NCI-H1092 treated with DMSO at 0.1 percent for 48 hours (cell line): Measurements from ENCODE around the gene CDK8.
"Not testable (repeated sequence)": the region's sequence is repeated elsewhere in the genome, so short reads cannot be mapped to it uniquely, and the experiment has no call there.

Experiments used
- DNase-seq: peaks from one replicate; lab custom pipeline; 2025; lab: John Stamatoyannopoulos, UW

The CDK8 gene

DNA sequence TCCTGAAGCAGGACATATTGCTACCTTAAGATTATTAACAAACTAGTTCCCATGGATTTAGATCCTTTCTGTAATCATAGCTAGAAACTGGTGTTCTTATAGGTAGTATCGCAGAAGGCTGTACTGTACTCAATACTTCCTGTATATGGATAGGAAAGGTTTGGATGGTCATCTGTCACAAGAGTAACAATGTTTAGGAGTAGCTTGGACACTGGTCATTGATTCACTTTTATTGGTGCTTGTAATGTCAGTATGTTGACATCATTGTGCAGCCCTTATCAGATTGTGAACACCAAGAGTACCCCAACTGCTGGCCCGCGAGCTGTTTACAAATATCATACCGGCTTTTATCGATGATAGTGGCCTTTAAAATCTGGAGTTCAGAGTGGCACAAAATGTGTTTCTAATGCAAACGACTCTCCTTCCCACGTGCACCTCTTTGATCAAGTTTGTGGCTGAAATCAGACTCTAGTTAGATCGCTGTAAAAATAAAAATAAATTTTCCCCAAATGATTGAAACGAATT, 605 bp upstream of the CDK8 start:
- no peak for DNase-seq

DNA sequence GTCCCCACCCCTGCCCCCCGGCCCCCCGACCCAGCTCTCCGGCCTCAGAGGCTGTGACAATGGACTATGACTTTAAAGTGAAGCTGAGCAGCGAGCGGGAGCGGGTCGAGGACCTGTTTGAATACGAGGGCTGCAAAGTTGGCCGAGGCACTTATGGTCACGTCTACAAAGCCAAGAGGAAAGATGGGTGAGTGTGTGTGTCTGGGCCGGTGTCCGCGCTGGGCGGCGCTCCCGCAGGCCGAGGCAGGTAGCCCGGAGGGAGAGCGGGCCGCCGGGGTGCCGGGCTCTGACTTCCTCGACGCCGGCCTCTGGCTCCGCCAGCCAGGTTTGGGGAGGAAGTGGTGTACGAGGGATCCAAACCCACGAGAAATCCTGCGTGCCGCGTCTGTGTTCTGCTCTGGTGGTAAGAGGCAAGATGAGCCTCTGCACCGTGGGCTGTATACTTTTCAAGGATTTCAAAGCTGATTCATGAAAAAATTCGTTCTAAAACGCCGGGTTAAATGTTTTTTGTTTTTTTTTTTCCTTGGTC, 718 bp downstream of the CDK8 start:
- peak; percentile 63 for DNase-seq

DNA sequence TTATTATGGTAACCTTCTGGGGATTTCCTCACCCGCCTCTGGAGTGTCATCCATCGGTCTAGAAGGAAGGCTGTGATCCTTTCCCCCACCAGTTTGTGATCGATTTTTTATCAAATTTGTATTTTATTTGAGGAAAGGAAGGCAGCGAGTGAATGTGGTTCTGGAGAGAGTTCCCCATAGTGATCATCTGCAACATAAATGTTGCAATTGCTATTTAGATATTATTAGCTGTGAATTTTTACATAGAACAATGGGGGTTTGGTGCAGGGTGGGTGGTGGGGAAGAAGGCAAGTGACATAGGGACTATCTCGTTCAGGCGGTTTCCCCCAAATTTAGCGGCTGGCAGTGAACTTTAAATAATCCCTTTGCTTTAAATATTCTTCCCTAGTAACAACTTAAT, 1.2 kb downstream of the CDK8 start:
- peak; percentile 39 for DNase-seq

DNA sequence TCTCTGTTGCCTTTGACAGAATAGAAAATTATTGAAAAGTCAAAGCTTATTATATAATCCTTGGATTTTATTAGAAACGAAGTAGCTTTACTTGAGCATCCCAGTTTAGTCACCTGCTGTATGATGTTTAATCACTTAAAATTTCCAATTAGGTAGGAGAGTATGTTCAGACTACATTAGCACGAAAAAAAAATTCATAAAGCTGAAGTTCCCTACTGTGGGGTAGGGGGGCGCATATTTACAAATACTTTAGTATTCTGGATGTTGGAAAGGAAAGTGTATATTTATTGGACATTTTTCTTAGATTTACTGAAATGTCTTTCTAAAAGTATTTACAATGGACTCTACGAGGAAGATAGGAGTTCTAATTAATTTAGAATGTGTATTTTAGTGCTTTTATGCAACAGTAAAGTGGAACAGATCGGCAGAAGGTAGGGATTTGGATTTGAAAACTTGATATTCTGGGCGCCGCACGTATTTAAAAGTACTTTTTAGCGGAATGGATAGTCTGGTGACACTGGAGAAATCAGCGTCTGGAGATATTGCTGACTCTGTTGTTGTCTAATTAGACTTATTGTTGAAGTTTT, 1.9 kb downstream of the CDK8 start:
- DNase-seq, result peak; percentile 47

DNA sequence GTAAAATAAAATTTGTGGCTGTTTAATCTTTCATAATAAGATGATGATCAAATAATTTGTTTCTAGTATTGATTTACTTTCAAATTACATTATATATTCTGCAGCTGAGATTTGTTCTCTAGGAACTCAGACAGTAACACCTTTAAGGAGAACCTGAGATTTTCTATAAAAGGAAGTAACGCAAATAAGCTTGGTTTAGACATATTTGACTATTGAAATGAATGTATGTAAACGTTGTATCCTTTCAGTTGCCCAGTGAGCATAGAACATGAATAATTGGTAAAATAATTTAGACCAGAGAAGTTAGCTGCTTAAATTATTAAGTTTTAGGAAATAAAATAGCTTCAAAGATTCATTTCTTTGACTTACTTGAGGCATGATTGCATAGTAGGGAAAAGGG, 3.1 kb downstream of the CDK8 start:
- no peak for DNase-seq

DNA sequence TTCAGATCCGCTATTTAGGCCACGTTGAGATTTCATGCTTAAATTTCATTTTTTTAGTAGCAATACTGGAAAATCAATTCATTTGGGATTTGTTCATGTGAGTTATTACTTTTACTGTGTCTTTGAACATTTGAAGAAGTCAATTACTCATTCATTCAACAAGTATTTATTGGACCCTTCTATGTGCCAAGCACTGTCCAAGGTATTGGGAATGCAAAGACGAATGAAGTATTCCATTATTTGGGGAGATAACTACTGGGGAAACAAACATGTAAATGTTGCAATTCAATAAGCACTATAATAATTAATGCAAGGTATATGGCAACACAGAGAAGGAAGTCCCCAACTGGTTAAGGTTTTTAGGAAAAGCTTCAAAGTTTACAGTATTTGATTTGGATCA, 5.7 kb downstream of the CDK8 start:
- no peak for DNase-seq

DNA sequence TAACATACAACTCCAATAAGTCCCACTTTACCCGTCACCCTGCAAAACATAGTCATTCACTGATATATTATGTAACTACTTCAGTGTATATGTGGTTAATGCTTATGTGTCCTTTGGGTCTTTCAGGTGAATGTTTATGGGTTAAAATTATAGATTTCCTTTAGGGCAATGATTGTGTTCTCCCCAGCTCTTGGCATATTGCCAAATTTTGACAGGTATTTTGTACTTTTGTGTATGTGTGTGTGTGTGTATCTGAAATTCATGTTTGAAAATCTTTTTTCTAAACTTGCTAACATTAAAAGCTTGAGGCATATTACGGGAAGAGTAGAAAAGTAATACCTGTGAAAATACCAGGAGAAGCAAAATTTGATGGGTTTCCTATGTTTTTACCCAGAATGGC, 8.2 kb downstream of the CDK8 start:
- no peak for DNase-seq

DNA sequence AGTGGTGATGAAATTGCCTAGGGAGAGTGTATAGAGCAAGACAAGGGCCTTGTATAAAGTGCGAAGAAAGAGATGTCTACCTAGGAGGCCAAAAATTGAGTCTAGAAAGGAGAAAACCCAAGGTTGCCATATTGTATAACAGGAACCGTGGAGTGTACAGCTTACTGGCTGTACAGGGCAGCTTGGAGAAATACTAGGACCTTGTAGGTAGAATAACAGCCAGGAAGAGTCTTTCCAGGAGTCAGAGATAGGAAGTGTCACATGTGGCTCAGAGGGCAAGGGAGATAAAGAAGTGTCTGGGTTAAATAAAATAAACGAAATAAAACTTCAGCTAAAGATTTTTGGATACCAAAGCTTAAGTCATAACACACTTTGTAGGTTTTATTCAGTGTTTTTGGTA, 12.4 kb downstream of the CDK8 start:
- DNase-seq, result no peak

DNA sequence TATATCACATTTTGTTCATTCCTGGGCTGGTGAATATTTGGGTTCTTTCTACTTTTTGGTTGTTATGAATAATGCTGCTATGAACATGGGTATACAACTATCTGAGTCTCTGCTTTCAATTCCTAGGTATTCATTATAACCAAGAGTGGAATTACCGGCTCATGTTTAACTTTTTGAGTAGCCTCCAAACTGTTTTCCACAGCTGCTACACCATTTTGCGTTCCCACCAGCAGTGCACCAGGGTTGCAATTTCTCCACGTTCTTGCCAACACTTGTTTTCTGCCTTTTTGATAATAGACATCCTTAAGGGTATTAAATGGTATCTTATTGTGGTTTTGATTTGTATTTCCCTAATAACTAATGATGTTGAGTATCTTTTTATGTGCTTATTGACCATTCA, 16.8 kb downstream of the CDK8 start:
- DNase-seq, result no peak

DNA sequence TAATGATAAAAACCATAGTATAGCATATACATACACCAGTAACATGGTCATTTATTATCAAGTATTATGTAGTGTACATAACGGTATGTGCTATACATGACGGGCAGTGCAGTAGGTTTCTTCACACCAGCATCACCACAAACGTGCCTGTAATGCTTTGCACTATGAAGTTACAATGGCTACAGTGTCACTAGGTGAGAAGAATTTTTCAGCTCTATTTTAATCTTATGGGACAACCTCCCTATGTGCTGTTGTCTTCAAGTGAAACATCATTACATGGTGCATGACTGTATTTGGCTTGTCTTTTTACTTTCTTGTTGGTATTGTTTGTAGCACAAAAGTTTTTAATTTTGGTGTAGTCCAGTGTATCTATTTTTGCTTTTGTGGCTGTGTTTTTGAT, 18.7 kb downstream of the CDK8 start:
- DNase-seq, result no peak

DNA sequence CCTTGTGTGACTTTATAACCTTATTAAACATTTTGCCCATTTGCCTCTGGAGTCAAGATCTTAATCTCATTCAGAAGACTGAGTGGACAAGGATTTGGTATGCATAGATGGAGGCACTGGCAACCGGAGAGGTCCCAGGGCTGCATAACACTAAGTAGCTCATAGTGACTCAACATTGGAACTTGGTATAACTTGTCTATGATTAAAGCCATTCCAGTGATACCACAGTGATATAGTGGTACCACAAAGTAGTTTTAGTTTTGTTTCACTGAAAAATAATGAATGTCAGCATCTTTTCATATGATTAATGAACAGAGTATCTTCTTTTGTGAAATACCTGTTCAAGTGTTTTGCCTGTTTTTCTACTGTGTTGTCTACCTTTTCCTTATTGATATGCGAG, 26.4 kb downstream of the CDK8 start:
- no peak for DNase-seq

DNA sequence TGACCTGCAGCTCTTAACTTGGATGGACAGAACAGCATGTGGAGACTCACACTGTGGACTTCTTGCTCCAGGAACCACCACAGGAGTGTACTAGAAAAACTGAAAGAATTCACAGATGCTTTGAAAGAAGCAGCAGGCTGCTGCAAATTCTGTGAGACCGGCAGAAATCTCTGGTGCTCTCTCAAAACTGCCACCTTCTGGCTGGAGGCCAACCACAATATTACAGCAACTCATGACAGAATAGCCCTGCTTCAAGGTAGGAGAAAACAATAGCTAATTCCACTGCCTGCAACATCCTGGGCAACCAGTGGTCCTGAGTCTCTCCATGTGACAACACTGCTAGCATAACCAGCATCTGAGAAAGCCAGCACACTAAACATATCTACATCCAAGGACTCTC, 26.9 kb downstream of the CDK8 start:
- DNase-seq, result no peak

DNA sequence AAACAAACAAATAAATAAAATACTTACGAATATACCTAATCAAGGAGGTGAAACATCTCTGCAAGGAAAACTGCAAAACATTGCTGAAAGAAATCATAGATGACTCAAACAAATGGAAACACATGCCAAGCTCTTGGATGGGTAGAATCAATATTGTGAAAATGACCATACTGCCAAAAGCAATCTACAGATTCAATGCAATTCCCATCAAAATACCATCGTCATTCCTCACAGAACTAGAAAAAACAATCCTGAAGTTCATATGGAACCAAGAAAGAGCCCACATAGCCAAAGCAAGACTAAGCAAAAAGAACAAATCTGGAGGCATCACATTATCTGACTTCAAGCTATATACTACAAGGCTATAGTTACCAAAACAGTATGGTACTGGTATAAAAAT, 32.0 kb downstream of the CDK8 start:
- DNase-seq, result not testable (repeated sequence)

DNA sequence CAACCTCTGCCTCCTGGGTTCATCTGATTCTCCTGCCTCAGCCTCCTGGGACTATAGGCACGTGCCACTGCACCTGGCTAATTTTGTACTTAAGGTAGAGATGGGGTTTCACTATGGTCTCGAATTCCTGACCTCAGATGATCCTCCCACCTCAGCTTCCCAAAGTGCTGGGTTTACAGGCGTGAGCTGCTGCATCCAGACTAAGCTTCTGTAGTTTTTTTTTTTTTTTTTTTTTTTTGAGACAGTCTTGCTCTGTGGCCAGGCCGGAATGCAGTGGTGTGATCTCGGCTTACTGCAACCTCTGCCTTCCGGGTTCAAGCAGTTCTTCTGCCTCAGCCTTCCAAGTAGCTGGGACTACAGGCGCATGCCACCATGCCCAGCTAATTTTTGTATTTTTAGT, 34.9 kb downstream of the CDK8 start:
- DNase-seq, result not testable (repeated sequence)

DNA sequence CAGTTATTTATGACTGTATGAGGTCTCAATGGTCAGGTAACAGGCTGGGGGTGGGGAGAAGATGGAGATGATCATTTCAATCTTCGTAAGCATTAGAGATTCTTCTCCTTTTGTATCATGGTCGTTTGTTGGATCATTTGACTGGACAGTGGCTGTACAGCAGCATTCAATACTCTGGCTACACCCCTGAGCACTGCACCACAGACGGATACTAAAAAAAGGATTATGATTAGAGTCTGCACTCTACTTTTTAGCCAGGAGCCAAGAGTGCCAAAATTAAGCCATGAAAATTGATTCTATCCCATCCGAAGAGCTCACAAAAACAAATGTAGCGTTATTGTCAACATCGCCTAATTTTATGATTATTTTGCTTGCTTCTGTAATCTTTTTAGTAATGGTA, 41.9 kb downstream of the CDK8 start:
- no peak for DNase-seq

DNA sequence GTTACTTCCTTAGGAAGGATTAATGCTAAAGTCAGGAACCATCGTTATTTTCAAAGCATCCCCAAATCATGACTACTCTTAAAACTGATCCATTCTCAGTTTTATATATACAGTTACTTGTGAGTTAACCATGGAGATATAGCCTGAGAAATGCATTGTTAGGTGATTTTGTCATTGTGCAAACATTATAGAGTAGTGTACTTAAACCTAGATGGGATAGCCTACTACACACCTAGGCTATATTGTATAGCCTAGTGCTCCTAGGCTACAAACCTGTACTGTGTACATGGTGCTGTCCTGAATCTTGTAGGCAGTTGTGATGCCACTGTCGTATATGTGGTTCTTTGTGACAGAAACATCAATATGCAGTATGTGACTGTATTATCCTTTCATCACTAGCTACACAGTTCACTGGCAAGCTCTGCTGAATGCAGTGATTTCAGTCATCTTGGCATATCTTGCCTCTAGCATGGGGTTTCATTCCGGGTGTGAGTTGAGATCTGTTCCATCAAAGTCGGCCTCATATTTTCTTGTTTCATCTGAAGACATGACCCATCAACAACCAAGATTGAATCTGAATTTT, 45.3 kb downstream of the CDK8 start:
- no peak for DNase-seq

DNA sequence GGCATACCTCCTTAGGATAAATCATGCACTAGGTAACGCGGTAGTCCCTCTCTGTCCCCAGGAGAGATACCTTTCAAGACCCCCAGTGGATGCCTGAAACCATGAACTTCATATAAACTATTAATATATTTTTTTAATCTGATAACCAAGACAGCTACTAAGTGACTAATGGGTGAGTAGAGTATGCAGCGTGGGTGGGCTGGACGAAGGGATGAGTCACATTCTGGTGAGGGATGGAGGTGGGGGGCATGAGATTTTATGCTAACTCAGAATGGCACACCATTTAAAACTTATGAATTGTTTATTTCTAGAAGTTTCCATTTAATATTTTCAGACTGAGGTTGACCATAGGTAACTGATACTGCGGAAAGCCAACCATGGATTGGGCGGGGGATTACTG, 46.2 kb downstream of the CDK8 start:
- no peak for DNase-seq

DNA sequence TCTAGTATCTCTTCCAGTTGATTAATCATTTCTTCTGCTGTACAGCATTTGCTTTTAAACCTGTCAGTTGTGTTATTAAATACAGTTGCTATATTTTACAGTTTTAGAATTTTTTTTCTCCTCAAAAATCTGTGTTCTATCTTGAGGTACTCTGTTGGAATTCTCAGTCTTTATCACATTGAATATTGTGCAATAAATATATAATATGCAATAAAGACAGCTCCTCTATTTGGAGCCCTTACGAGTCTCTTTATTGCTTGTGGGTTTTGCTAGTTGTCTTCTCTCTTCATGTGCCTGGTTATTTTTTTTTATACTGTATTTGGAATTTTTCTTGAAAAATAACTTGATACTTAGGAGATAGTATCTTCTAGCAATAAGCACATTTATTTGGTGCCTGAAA, 51.7 kb downstream of the CDK8 start:
- no peak for DNase-seq

DNA sequence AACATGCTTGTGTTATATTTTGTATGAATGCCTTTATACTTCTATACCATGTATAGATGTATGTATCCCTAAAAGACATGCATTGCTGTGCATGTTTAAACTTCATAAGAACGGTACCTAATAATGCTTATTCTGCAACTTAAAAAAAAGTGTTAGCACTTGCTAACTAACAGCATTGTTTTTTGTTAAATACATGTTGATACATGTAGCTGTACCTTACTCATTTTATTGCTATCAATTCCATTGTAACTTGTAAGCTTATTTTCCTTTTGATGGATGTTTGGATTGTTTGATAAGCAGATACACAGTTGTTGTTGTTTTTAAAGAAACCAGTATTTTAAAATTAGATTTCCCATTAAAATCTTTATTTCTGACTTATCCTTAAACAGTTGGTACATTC, 53.8 kb downstream of the CDK8 start:
- no peak for DNase-seq

DNA sequence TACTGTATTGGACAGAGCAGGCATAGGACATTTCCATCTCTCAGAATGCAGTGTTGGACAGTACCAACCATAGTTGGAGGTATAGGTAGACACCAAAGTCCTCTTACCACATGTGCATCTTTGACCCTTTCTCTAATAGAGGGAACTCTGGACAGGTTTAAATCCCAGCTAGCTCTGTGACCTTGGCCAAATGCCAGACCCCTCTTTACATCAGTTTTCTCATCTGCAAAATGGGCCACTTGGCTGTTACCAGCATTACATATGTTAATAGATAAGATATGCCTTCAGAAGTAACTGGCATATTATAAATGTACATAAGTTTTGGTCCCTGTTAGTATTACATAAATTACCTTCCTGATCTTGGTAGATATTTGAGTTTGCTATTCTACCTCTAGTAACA, 54.3 kb downstream of the CDK8 start:
- DNase-seq, result no peak

DNA sequence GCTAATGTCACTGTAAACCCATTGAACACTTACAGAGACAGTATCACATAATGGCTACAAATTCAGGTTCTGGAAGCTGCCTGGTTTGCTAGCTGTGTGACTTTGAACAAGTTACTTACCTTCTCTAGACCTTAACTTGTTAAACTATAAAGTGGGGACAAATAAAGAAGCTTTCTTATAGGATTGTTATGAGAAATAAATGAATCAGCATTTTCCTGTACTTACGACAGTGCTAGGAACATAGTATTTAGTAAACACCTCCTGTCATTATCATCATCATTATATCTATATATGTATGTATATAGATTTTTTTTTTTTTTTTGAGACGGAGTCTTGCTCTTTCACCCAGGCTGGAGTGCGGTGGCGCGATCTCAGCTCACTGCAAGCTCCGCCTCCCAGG, 54.9 kb downstream of the CDK8 start:
- no peak for DNase-seq

DNA sequence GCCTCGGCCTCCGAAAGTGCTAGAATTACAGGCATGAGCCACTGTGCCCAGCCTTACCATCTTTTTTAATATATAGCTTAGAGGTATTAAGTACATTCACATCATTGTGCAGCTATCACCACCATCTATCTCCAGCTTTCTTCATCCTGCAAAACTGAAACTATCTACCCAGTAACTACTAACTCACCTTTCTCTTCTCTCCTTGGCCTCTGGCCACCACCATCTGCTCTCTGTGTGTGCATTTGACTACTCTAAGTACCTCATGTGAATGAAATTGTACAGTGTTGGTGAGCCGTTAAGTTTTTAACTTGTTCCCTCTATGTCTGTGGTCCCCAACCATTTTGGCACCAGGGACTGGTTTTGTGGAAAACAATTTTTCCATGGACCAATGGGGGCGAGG, 56.1 kb downstream of the CDK8 start:
- no peak for DNase-seq

DNA sequence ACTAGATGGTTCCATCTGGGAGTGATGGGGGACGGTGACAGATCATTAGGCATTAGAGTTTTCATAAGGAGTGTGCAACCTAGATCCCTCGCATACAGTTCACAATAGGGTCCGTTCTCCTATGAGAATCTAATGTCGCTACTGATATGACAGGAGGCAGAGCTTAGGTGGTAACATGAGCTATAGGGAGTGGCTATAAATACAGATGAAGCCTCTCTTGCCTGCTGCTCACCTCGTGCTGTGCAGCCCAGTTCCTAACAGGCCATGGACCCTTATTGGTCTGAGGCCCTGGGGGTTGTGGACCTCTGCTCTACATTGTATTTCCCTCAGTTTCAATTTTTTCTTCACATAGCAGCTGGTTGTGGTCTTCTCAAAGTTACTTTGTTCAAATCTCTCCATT, 56.5 kb downstream of the CDK8 start:
- DNase-seq, result no peak

DNA sequence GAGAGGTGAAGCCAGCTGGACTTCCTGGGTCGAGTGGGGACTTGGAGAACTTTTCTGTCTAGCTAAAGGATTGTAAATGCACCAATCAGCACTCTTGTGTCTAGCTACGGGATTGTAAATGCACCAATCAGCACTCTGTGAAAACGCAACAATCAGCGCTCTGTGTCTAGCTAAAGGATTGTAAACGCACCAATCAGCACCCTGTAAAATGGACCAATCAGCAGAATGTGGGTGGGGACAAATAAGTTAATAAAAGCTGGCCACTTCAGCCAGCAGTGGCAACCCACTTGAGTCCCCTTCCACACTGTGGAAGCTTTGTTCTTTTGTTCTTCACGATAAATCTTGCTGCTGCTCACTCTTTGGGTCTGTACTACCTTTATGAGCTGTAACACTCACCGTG, 58.1 kb downstream of the CDK8 start:
- not testable (repeated sequence) for DNase-seq
